KOPT-K1 (cell line): ENCODE data around the gene GMPR.

ENCODE experiments used
- H3K27ac ChIP-seq: fragments of 200-600 bp; sonication (generic); 2 replicates; pipeline ENCODE4 v1.5.1; 2016; ENCODE audit warnings: antibody characterized with exemption, mild to moderate bottlenecking, low read depth, low read length; ENCODE audit not compliant: poor library complexity, severe bottlenecking
- H3K36me3 ChIP-seq: fragments of 200-600 bp; sonication (generic); 2 replicates; pipeline ENCODE4 v1.5.1; 2017; ENCODE audit warnings: antibody characterized with exemption, mild to moderate bottlenecking, low read length, moderate library complexity; ENCODE audit not compliant: insufficient read depth
- H3K9me3 ChIP-seq: fragments of 200-600 bp; sonication (generic); 2 replicates; pipeline ENCODE4 v1.5.1; 2017; ENCODE audit warnings: antibody characterized with exemption, low read length, mild to moderate bottlenecking; ENCODE audit not compliant: insufficient read depth, poor library complexity, severe bottlenecking

The GMPR gene

DNA sequence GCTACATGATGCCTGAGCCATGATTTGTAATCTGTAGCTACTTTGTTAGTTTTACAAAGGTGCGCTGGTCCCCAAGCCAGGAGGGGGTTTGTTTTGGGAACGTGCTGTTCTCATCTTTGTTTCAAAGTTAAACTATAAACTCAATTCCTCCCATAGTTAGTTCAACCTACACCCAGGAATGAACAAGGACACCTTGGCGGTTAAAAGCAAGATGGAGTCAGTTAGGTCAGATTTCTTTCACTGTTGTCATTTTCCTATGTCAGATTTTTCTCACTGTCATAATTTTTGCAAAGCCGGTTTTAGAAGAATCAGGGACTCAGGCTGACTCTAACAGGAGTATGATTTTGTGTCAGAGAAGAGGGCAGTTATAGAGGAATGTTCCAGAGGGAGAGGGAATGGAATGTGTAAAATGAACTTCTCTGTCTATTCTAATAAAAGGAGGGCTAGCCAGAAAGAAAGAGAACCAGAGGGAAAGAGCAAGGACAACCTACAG is 2.3 kb upstream of the GMPR start:
- H3K9me3 ChIP-seq: no peaks in the 10 kb centered on the region
- no peak overlapping the region for H3K27ac ChIP-seq
- no peaks in the 10 kb centered on the region for H3K36me3 ChIP-seq

DNA sequence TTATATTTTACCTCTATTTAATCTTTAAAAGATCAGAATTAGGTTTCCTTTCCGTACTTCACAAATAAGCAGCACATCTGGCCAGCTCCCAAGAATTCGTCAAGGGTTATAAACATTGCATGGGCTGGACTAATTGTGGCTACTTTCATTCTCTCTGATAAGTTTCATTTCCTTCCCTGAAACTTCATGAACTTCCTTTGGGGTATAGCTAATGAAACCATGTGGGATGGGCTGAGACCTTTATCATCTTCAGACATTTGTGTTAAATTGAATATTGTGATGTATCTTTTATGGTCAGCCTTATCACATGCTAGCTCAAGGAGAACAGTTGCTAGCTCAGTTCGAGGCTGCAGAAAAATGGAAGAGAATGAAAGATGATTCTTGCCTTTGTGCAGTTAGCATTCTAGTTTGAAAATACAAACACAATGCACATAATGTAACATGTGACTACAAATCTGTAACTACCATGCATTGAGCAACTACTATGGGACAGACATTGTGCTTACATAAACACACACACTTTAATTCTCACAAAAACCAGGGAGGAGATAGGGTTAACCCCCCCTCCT is 1.7 kb upstream of the GMPR start:
- Histone ChIP-seq H3K27ac (no peak overlapping the region), H3K9me3 (no peaks in the 10 kb centered on the region), H3K36me3 (no peaks in the 10 kb centered on the region)

DNA sequence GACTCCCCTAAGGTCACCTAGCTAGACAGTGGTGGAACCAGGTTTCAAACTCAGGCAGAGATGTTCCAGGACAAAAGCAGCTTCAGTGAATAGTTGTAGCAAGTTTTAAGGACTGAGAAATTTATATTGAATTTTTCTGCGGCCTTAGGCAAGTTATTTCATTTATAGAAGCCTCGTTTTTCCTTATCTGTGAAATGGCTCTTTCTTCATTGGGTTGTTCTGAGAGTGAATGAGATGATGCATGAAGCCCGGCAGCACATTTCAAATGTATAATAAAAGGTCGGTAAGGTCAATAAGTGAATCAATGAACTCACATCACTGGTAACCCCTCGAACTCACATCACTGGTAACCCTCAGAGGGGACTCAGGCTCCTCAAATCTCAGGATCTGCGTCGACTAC is 1.1 kb upstream of the GMPR start:
- H3K9me3 ChIP-seq: no peaks in the 10 kb centered on the region
- H3K27ac ChIP-seq: no peak overlapping the region
- no peaks in the 10 kb centered on the region for H3K36me3 ChIP-seq

DNA sequence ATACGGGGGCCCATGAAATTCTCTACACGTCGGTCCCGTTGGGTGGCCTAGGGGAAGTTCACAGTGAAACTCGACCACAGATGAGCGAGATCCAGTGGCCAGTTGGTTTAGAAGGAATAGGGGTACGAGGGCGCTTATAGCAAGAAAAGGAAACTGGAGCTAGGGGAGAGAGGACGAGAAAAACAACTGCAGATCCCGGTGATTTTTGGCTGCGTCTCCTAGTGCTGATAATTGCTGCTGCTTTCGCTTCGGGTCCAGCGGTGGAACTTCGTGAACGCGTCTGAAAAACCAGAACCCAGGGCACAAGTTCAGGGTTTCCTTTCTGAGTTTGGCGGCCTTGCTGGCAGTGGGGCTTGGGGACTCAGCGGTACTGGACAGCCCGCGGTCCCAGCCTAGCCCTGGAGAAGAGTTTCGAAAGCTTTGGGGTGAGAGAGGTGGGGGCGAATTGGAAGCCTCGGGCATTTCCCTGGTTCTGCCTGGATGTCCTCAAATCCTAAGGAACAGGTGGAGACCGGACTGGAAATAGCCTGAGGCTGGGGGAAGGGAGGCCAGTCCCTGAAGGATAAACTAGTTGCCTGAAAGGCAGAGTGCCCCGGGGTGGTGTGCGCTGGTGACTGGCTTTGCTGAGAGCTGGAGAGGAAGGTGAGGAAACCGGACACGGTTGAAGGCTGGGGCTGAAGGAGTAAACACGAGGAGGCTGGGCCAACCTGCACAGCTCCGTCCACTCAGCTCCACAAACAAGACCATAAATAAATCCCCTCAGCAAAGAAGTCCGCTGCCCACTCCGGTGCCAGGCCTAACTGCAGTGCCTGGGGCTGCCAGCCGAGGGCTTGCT is 793 bp downstream of the GMPR start:
- H3K27ac ChIP-seq: no peak overlapping the region
- no peaks in the 10 kb centered on the region for H3K36me3 ChIP-seq
- no peaks in the 10 kb centered on the region for H3K9me3 ChIP-seq

DNA sequence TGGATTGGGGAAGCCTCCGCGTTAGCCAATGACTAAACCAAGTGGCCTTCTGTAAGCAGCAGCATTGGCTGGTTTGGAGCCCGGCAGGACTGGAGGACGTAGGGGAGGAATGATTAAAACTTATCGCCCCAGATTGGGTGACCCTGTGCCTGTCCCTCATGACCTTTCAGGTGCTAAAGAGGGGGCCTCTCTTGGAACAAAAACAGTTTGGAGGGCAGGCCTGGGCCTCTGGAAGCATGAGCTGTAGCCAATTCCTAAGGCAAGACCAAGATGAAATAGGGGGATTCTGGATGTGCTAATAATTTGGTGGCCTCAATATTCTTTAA is 1.4 kb downstream of the GMPR start:
- no peak overlapping the region for H3K27ac ChIP-seq
- no peaks in the 10 kb centered on the region for H3K36me3 ChIP-seq
- H3K9me3 ChIP-seq: no peaks in the 10 kb centered on the region

DNA sequence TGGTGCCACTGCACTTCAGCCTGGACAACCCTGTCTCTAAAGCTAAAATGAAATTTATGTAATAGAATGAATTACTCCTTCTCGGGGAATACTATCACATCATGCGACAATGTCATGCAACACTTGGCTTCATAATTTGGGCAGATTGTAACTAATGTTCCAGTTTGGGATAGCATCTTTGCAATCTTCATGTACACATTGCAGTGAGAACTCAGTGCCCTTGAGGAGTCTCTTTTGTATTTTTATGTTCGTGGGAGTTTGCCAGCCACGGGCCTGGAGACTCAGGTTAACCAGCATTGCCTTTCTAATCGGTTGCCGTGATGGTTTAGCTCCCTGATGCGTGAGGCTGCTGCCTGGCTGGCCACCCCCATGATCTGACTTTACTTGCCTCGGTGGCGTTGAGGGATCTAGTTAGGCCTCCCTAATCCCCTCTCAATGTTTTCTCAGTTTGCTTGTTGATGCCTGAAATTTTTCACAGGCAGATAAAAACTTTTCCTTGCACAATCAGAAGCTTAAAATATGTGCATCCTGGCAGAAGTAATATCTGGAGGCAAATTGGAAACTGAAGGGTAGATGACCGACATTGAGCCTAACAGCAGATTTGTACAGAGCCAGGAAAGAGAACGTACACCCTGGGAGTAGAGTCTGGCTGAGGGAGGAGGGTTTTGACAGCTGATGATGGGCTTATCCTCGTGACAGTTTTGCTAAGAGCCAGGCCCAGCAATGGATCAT is 2.4 kb downstream of the GMPR start:
- H3K36me3 ChIP-seq: no peaks in the 10 kb centered on the region
- H3K27ac ChIP-seq: no peak overlapping the region
- H3K9me3 ChIP-seq: no peaks in the 10 kb centered on the region

DNA sequence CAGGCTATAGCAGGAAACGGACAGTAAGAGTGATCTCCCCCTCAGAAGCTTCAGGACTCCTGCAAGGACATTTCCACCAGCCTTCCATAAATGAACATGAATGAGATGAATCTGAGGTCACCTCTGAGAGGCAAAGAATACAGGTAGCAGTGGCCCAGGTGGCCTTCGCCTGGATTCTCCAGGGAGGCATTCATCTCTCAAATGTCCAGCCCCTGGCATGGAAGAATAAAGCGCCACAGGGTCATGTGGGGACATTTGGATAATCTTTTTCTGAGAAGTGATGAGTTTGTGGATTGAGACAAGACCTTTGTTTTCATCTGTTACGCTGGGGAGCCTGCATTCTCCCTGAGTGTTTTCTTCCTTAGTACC is 2.9 kb downstream of the GMPR start:
- Histone ChIP-seq H3K36me3 (no peaks in the 10 kb centered on the region), H3K9me3 (no peaks in the 10 kb centered on the region), H3K27ac (no peak overlapping the region)

DNA sequence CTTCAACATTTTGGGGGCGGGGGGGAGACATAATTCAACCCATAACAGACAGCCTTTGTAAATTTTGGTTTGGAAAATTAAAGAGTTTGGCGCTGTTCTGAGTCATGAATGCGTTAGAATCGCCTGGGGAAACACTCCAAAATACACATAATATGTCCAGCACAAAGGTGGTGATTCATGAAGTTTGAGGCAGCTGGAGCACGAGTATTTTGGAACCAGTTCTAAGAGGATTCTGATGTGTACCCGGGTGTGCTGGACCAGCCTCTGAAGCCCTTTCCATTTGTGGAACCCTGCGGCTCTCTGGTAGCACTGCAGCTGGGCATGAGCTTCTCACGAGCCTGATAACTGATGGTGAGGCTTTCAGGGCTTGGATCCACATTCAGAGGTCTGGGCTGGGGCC is 4.7 kb downstream of the GMPR start:
- Histone ChIP-seq H3K27ac (no peak overlapping the region), H3K36me3 (no peaks in the 10 kb centered on the region), H3K9me3 (no peaks in the 10 kb centered on the region)

DNA sequence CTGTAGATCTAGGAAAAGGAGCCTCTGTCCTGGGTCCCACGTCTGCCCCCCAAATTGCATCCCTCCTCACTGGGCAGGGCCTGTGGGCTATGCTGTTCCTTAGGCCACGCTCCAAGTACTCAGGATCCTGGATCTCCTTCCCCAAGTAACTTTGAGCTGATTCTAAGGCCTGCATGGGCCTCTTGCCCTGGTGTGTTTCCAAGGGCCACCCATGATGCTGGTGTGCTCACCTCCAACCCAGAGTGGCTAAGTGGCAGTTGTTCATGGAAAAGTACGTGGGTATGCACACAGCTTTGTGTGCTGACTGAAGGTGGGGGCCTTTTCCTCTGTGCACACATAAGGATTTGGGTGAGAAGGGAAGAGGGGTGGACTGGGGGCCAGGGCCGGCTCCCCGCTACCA is 5.3 kb downstream of the GMPR start:
- H3K27ac ChIP-seq: no peak overlapping the region
- no peaks in the 10 kb centered on the region for H3K9me3 ChIP-seq
- no peaks in the 10 kb centered on the region for H3K36me3 ChIP-seq

DNA sequence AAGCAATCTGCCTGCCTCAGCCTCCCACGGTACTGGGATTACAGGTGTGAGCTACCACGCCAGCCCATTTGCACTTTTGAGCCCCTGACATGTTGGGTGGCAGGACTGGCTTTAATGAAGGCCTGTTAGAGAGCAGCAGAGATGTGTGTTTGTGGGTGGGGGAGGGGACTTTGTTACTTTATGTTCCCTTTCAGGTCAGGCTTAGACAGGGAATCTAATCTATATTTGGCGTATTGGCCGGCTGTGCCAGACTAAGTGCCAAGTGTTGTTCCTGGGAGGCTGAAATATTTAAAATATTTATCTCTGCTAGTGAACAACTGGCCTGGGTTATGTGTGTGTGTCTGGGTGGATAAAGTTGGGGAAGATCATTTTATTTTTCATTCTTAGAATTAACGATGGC is 6.1 kb downstream of the GMPR start:
- H3K36me3 ChIP-seq: no peaks in the 10 kb centered on the region

DNA sequence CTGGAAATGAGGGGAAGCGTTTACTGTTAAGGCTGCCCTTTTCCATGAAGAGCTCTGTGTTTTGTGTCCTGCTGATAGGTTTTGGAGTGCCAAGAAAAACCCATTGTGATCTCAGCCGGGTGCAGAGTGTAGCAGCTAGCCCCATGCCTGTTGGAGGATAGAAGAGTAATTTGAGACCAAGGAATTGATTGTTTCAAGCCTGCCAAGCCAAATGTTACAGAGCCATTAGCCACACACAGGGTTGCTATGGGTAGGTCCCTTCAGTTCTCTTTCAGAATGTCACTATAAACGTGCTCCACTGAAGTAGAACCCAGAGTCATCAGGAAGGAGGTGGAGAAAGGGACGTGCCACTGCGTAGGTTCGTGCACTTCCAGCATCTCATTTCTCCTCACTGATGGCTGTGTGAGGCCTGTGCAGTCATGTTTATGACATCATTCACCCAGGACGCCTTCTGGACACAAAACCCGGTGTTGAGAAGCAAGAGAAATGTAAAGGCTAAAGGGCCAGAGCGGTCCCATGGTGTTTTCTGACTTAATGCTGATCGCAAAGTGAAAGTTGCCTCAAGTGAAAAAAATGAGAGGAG is 6.6 kb downstream of the GMPR start:
- Histone ChIP-seq H3K27ac (no peak overlapping the region), H3K9me3 (no peaks in the 10 kb centered on the region), H3K36me3 (no peaks in the 10 kb centered on the region)

More for the DNA sequence above, 6.1 kb downstream of the GMPR start:
- Histone ChIP-seq H3K9me3 (no peaks in the 10 kb centered on the region), H3K27ac (no peak overlapping the region)

DNA sequence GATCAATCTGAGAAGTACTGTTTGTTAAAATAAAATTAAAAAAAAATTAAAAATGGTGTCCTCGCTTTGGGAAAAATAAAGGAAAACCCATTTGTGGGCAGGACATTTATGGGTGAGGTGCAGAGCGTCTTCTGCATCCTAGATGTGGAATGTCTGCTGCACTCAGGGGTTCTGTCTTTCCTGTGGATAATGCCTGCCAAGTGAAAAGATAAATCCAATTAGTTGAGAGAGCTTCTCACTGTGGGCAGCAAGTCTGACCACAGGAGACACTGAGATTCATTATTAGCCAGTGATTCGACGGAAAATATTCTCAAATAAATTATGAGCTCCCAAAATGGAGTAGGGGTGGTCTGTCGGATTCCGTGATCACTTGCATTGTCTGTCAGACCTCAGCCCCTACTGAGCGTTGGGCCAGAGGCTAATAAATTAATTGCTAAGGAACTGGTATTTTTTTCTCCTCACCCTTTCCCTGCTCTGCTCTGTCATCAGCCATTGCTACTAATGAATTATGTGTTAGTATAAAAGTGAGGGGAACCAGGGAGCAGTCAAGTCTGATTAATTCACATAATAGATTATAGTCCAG is 10.0 kb downstream of the GMPR start:
- H3K9me3 ChIP-seq: no peaks in the 10 kb centered on the region
- H3K36me3 ChIP-seq: no peaks in the 10 kb centered on the region
- H3K27ac ChIP-seq: no peak overlapping the region

DNA sequence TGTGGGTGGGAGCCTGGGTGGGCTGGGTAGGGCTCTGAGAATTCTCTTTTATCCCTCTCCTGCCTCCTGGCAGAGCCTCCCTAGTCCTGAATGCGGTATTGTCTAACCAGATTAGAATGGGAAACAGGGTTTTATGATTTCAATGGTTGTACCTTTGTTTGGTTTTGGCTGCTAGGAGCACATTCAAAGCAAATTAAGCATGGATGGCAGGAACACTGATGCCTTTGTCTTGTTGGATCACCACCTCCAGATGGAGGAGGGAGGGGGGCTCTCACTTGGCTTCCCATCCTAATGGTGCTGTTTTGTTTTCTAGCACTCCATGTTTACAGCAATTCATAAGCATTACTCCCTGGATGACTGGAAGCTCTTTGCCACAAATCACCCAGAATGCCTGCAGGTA is 11.6 kb downstream of the GMPR start:
- no peak overlapping the region for H3K27ac ChIP-seq
- H3K36me3 ChIP-seq: no peaks in the 10 kb centered on the region
- no peaks in the 10 kb centered on the region for H3K9me3 ChIP-seq

DNA sequence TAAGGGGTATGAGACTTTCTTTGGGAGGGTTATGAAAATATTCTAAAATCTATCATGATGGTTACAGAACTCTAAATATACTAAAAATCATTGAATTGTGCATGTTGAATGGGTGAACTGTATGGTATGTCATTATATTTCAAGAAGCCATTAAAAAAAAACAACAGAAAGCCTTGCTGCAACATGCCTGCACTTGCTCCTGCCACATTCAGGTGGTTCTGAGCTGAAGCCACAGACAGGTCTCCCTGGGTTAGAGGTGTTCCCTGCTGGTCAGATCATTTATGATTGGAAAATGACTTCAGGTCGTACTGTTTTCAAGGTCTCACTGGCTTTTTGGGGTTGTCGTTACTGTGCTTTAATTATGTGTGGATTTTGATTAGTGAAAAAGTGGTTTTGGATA is 13.3 kb downstream of the GMPR start:
- Histone ChIP-seq H3K27ac (no peak overlapping the region), H3K9me3 (no peaks in the 10 kb centered on the region), H3K36me3 (no peaks in the 10 kb centered on the region)

DNA sequence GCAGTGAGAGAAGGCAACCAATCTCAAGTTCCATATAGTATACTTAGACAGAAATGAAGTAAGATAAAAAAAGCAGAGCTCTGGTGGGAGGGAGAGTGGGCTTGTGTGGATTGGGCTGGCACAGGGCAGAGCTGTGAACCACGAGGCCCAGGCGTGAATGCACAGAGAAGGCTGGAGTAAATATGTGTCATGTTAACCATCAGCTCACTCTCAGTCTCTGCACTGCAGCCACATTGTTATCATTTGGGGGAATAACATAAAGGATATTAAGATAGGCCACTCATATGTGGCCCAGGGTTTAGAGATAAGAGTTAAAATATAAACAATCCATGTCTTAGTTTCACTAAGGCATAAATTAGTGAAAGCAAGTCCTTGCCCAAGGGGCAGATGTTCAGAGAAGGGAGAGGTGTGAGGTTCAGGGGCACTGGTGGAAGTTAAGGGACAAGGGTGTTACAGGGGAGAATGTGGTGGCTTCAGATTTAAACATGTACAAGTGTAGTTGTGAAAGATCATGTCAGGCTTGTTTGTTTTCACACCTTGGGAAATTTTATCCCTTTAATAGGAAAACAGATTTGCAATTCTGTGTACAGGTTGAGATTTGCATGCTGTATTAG is 14.4 kb downstream of the GMPR start:
- Histone ChIP-seq H3K27ac (no peak overlapping the region), H3K36me3 (no peaks in the 10 kb centered on the region)

More for the DNA sequence above, 14.4 kb downstream of the GMPR start:
- no peaks in the 10 kb centered on the region for H3K9me3 ChIP-seq
